ENCODE data around the gene ST14.

- no peak for TF ChIP-seq GATA3 (IDR thresholded peaks at IDR 0.05; ENCODE audit: low read depth, low read length)
- no peak for TF ChIP-seq GATA2 (IDR thresholded peaks at IDR 0.05; ENCODE audit: low read depth, low read length)
Measured at GRCh38 chr11:130211781-130212401, 52.3 kb downstream of the ST14 start.

Measured in SH-SY5Y (cell line).